GM12872 (cell line): ENCODE measurements around the gene LNPEP.

Source experiments
- TF ChIP-seq, protein P1 (sequence below): IDR thresholded peaks from 3 replicates; pipeline ENCODE4 v1.5.1; 2011; ENCODE audit warnings: low read depth, mild to moderate bottlenecking, low read length, moderate library complexity; ENCODE audit not compliant: insufficient read depth

LNPEP gene

DNA sequence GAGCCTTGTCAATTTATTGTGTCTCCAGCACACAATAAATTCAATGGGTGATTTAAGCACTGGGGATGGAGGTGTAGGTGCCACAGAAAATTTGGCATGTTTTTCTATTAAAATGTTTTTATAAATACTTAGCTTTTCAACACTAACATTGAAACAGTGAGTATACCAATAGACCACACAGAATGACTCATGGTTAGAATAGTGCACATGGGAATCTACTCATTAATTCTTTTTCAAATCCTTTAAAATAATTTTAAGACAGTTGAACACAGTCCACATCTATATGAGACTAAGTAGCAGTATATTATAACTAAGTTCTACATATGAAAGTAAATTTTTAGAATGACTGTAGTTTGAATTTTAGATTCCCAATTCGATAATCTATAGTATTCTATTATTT lies 67.1 kb downstream of the LNPEP start:
- TF ChIP-seq, protein P1, sequence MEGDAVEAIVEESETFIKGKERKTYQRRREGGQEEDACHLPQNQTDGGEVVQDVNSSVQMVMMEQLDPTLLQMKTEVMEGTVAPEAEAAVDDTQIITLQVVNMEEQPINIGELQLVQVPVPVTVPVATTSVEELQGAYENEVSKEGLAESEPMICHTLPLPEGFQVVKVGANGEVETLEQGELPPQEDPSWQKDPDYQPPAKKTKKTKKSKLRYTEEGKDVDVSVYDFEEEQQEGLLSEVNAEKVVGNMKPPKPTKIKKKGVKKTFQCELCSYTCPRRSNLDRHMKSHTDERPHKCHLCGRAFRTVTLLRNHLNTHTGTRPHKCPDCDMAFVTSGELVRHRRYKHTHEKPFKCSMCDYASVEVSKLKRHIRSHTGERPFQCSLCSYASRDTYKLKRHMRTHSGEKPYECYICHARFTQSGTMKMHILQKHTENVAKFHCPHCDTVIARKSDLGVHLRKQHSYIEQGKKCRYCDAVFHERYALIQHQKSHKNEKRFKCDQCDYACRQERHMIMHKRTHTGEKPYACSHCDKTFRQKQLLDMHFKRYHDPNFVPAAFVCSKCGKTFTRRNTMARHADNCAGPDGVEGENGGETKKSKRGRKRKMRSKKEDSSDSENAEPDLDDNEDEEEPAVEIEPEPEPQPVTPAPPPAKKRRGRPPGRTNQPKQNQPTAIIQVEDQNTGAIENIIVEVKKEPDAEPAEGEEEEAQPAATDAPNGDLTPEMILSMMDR: no peak

DNA sequence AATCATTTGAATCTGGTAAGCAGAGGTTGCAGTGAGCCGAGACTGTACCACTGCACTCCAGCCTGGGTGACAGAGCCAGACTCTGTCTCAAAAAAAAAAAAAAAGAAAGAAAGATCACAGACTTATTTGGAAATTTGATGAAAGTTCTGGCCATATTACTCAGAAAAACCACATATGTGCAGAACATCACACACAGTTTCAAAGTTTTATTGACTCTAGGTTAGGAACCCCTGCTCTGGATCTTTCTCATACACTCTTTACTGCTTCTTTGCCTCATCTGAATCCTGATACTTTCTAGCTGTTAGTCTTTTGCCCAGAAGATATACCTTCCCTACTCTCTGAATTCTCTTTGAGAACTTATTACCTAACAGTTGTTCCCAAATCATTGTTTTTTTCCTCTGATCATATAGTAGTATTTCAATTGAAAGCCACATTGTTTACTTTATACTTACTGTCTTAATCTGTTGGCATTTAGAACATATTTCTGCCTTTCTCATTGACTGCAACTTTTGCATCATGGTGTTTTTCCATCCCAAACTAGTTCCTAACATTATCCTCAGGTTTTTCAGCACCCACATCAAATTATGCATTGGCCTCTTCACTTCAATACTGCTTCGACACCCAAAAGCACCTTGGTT lies 68.7 kb downstream of the LNPEP start:
- TF ChIP-seq, protein P1: no peak

DNA sequence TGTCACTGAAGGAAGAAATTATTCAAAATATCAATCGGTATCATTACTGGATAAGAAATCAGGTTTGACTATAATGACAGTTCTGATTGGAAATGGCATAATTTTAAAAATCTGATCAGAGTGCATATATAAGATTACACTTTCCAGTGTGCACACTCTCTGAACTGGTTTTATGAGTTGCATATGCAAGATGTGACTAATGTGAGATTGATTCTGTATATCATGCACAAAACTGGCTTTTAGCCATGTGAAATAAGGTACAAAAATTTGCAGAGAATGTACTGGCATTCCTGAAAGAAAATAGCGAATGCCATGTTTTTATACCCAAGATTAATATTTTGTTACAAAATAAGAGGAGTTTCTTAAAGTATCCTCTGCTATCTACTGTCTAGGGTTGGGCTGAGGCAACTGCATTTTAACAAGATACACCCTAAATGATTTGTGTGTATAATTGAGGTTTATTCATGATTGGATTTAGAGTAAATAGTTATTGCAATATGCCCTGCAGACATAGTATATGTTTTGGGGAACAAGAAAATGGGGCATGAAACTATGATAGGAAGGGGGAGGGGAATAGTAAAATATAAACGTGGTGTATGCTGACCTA lies 70.7 kb downstream of the LNPEP start:
- TF ChIP-seq, protein P1: no peak

DNA sequence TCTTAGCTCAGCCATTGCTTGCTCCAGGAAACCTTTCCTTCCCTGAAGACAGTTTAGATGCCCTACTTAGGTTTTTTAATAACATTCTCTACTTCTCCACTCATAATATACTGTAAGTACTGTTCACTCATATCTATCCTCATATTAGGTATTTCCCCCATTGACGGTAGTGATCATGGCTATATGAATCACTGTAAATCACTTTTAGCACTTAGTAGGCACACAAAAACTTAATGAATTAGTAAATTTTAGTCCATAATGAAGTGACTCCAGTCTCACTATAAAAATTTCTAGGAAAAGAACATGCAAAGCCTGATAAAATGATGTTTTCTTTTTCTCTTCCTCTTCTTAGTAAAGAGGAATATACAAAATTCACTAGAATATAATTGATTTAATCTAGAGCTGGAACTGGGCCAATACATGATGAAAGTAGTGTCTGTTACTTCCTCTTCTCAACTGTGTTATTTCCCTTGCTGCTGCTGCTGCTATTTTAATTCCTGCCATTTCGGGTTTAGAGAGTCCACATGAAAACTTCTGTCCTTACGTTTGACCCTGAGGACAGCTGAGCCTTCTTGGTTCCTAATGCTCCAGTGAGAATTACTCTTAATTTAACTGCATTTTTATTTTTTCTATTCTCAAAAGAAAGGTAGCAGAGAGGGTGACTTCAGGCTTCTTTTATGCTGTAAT lies 73.5 kb downstream of the LNPEP start:
- TF ChIP-seq, protein P1: no peak

DNA sequence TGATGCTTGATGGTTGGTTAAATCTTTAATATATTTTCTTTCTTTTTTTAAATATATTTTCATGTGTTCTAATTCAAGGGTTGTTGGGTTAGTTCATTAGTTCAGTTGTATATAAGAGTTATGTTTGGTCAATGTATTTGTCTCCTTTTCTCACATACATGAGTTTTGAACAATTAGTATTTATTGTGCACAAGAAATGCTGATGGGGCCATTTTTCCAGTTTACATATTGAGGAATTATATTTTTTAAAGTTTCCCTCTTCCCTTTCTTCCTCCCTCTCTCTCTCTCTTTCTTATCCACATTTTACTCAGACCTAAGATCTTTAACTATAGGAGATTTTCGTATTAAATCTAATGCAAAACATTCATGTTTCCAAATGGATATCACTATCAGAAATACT lies 74.0 kb downstream of the LNPEP start:
- TF ChIP-seq, protein P1: no peak

DNA sequence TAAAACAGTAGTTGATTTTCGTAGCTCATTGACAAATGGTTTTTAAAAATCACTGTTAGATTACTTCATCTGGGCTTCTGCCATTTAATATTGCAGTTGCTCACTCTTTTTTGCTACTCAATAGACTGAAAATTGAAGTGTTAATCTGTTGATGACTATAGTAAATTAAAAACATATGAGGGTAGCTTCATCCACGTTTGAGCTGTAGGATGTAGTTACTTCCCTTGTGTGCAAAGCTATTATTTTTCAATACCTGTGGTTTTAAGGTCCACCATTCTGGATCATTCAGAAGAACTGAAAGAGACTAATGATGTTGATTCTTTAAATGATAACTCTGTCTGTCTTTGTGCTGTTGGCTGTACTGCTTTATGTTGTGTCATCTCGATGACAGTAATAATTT lies 74.7 kb downstream of the LNPEP start:
- TF ChIP-seq, protein P1: no peak

DNA sequence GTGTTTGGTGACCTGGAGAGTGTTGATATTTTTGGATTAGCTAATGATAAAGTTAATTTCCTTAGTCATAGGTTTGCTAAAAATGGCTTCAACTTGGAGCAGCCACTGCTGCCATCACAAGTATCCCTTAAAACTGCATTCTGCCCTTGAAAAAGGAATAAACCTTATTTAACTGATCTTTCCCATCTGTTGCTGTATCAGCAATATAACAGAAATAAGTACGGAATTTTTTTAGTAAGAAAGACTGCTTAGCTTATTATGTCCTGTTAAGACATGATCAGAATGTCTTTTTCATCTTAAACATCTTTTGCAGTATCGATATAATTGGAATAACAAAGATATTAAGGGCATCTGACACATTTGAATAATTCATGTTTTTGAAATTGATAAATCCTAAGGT lies 75.7 kb downstream of the LNPEP start:
- TF ChIP-seq, protein P1: no peak
